ENCODE results near the gene SNCAIP.

- TF ChIP-seq REST (IDR thresholded peaks at IDR 0.05; ENCODE audit: insufficient replicate concordance, low read depth) (no peak), POLR2AphosphoS5 (IDR thresholded peaks at IDR 0.05; ENCODE audit: low read depth) (no peak), SPI1 (IDR thresholded peaks at IDR 0.05; ENCODE audit: borderline replicate concordance, low read depth) (no peak)
- TF ChIP-seq, protein P1, sequence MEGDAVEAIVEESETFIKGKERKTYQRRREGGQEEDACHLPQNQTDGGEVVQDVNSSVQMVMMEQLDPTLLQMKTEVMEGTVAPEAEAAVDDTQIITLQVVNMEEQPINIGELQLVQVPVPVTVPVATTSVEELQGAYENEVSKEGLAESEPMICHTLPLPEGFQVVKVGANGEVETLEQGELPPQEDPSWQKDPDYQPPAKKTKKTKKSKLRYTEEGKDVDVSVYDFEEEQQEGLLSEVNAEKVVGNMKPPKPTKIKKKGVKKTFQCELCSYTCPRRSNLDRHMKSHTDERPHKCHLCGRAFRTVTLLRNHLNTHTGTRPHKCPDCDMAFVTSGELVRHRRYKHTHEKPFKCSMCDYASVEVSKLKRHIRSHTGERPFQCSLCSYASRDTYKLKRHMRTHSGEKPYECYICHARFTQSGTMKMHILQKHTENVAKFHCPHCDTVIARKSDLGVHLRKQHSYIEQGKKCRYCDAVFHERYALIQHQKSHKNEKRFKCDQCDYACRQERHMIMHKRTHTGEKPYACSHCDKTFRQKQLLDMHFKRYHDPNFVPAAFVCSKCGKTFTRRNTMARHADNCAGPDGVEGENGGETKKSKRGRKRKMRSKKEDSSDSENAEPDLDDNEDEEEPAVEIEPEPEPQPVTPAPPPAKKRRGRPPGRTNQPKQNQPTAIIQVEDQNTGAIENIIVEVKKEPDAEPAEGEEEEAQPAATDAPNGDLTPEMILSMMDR (IDR thresholded peaks at IDR 0.05; ENCODE audit: insufficient read depth, low read length), result peak; percentile 5
These were observed 103.2 kb downstream of the SNCAIP start for GRCh38 chr5:122415030-122415800.
